IMR-90 (cell line): ENCODE measurements around the gene YPEL2. TPM values are rescaled to one million over a fixed set of nuclear protein-coding genes. Genes with fewer than 3 reads are reported as not detected.
A peak's percentile ranks its signal among the peaks of the same experiment; 100 is the strongest.

Source experiments
- ATAC-seq: fragments of 200-7000 bp; cut with Tn5 transposase; 2 replicates; pipeline ENCODE4 v1.9.1; 2020; ENCODE audit warnings: low read depth, mild to moderate bottlenecking, moderate library complexity
- BruUV-seq: library from RNA; stranded (reverse); fragments of 400-500 nt; replicated peaks from 2 replicates; lab custom pipeline; 2021; lab: Mats Ljungman, UMichigan
- CTCF ChIA-PET: fragments of 300-600 bp; formaldehyde crosslinking; extraction: SDS; loops from one replicate; lab custom pipeline; 2021; ENCODE audit warnings: antibody characterized with exemption; lab: Yijun Ruan, JAX
- POLR2A ChIA-PET: fragments of 300-600 bp; sonication (Branson Sonifier 250); formaldehyde crosslinking; loops from one replicate; lab custom pipeline; 2022; ENCODE audit warnings: antibody characterized with exemption; ENCODE audit not compliant: unreplicated experiment; lab: Charles Lee
- DNase-seq: peaks from one replicate; pipeline ENCODE4 v3.0.0; 2013
- H2AFZ ChIP-seq: replicated peaks from 2 replicates; pipeline ENCODE3; 2013; ENCODE audit warnings: low read length, mild to moderate bottlenecking; ENCODE audit not compliant: poor library complexity
- H2AK5ac ChIP-seq: 2 replicates; pipeline ENCODE4 v1.6.1; 2013; ENCODE audit warnings: low read depth, low read length, inconsistent platforms
- H2AK9ac ChIP-seq: replicated peaks from 2 replicates; pipeline ENCODE3; 2013; ENCODE audit warnings: mild to moderate bottlenecking, low read depth, low read length, moderate library complexity; ENCODE audit not compliant: poor library complexity
- H2BK120ac ChIP-seq: 2 replicates; pipeline ENCODE4 v1.6.1; 2013; ENCODE audit warnings: low read depth, low read length, inconsistent platforms
- H2BK15ac ChIP-seq: 3 replicates; pipeline ENCODE4 v1.6.1; 2013; ENCODE audit warnings: low read depth, low read length, inconsistent platforms
- H2BK20ac ChIP-seq: 2 replicates; pipeline ENCODE4 v1.6.1; 2013; ENCODE audit warnings: low read depth, mild to moderate bottlenecking, inconsistent platforms, low read length, moderate library complexity
- H2BK5ac ChIP-seq: 2 replicates; pipeline ENCODE4 v1.6.1; 2013; ENCODE audit warnings: mild to moderate bottlenecking, low read depth, low read length, inconsistent platforms; ENCODE audit not compliant: poor library complexity, severe bottlenecking
- H3K14ac ChIP-seq: replicated peaks from 2 replicates; pipeline ENCODE4 v1.6.1; 2013; ENCODE audit warnings: low read depth, low read length, inconsistent platforms
- H3K18ac ChIP-seq: 2 replicates; pipeline ENCODE4 v1.6.1; 2013; ENCODE audit warnings: low read depth, low read length, control low read depth
- H3K23ac ChIP-seq: 2 replicates; pipeline ENCODE4 v1.6.1; 2013; ENCODE audit warnings: low read depth, low read length, inconsistent platforms
- H3K27ac ChIP-seq: 2 replicates; pipeline ENCODE4 v1.5.1; 2013; ENCODE audit warnings: mild to moderate bottlenecking, control low read depth, low read length; ENCODE audit not compliant: insufficient read depth
- H3K27me3 ChIP-seq: 2 replicates; pipeline ENCODE4 v1.6.1; 2013; ENCODE audit warnings: low read length; ENCODE audit not compliant: control insufficient read depth, insufficient read depth
- H3K36me3 ChIP-seq: 2 replicates; pipeline ENCODE4 v1.6.1; 2013; ENCODE audit warnings: low read length, mixed read lengths; ENCODE audit not compliant: control insufficient read depth, insufficient read depth
- H3K4ac ChIP-seq: 2 replicates; pipeline ENCODE4 v1.6.1; 2013; ENCODE audit warnings: low read depth, low read length, inconsistent platforms
- H3K4me1 ChIP-seq: 2 replicates; pipeline ENCODE4 v1.6.1; 2013; ENCODE audit warnings: low read length, mixed read lengths; ENCODE audit not compliant: control insufficient read depth, insufficient read depth
- H3K4me2 ChIP-seq: 2 replicates; pipeline ENCODE4 v1.6.1; 2013; ENCODE audit warnings: low read depth, mild to moderate bottlenecking, control low read depth, low read length, moderate library complexity
- H3K4me3 ChIP-seq: 2 replicates; pipeline ENCODE4 v1.5.1; 2013; ENCODE audit warnings: low read depth, mild to moderate bottlenecking, control low read depth, low read length, moderate library complexity; ENCODE audit not compliant: insufficient read depth
- H3K56ac ChIP-seq: 2 replicates; pipeline ENCODE4 v1.6.1; 2013; ENCODE audit warnings: low read length, inconsistent platforms; ENCODE audit not compliant: insufficient read depth; ENCODE audit errors: extremely low read depth
- H3K79me1 ChIP-seq, 2 experiments: 2 replicates each; pipeline ENCODE4 v1.6.1; 2013; ENCODE audit warnings: low read length in 2 of 2, inconsistent platforms in 1 of 2, low read depth in 1 of 2
- H3K9ac ChIP-seq: 2 replicates; pipeline ENCODE4 v1.6.1; 2013; ENCODE audit warnings: low read depth, low read length, control low read depth
- H3K9me1 ChIP-seq: 2 replicates; pipeline ENCODE4 v1.6.1; 2013; ENCODE audit warnings: low read length, inconsistent platforms; ENCODE audit not compliant: insufficient read depth
- H3K9me3 ChIP-seq: 2 replicates; pipeline ENCODE4 v1.6.1; 2013; ENCODE audit warnings: low read length; ENCODE audit not compliant: control insufficient read depth, insufficient read depth
- H4K20me1 ChIP-seq: 2 replicates; pipeline ENCODE4 v1.6.1; 2013; ENCODE audit warnings: low read length, inconsistent platforms; ENCODE audit not compliant: insufficient read depth
- H4K5ac ChIP-seq: 2 replicates; pipeline ENCODE4 v1.6.1; 2013; ENCODE audit warnings: mild to moderate bottlenecking, low read depth, low read length, control low read depth
- H4K8ac ChIP-seq, 2 experiments: 2 replicates each; pipeline ENCODE4 v1.6.1; 2013; ENCODE audit warnings: low read depth in 2 of 2, low read length in 2 of 2, control low read depth in 1 of 2, inconsistent platforms in 1 of 2
- H4K91ac ChIP-seq: 2 replicates; pipeline ENCODE4 v1.6.1; 2013; ENCODE audit warnings: low read depth, low read length, inconsistent platforms; ENCODE audit not compliant: insufficient read depth
- BHLHE40 ChIP-seq: fragments of 150-350 bp; IDR thresholded peaks from 2 replicates; pipeline ENCODE4 v1.6.1; 2016; ENCODE audit warnings: mild to moderate bottlenecking, low read depth, low read length
- CHD1 ChIP-seq: IDR thresholded peaks from 2 replicates; pipeline ENCODE4 v1.6.1; 2012; ENCODE audit warnings: low read depth, low read length, improper control_type of control experiment
- ELK1 ChIP-seq: fragments of 150-350 bp; IDR thresholded peaks from 2 replicates; pipeline ENCODE4 v1.6.1; 2016; ENCODE audit warnings: low read depth, mild to moderate bottlenecking, low read length, moderate library complexity, borderline replicate concordance
- MAFK ChIP-seq: IDR thresholded peaks from 2 replicates; pipeline ENCODE4 v1.6.1; 2012; ENCODE audit warnings: low read depth, low read length, improper control_type of control experiment
- MXI1 ChIP-seq: IDR thresholded peaks from 2 replicates; pipeline ENCODE4 v1.6.1; 2012; ENCODE audit warnings: low read depth, mild to moderate bottlenecking, low read length, moderate library complexity, borderline replicate concordance
- POLR2A ChIP-seq: IDR thresholded peaks from 2 replicates; pipeline ENCODE4 v1.6.1; 2012; ENCODE audit warnings: mild to moderate bottlenecking, low read depth, low read length
- RAD21 ChIP-seq: IDR thresholded peaks from 2 replicates; pipeline ENCODE4 v1.6.1; 2012; ENCODE audit warnings: low read length, improper control_type of control experiment
- WGBS, 2 experiments: methylation state at CpG; one replicate each; pipeline versions ENCODE4 v1.1.5 to v1.1.7; 2013; ENCODE audit warnings: missing lambda C conversion rate in 2 of 2; ENCODE audit not compliant: insufficient read length in 1 of 2; ENCODE audit errors: extremely low coverage in 2 of 2; 5-methylcytosine and 5-hydroxymethylcytosine counted together
- dilution Hi-C: fragments of 300-500 bp; cut with HindIII; formaldehyde crosslinking; loops from one replicate; pipeline ENCODE4 v1.14.3; 2018; ENCODE audit warnings: low sequenced_read_pairs; ENCODE audit not compliant: unreplicated experiment
- in situ Hi-C: fragments of 300-500 bp; cut with MboI; formaldehyde crosslinking; loops from 3 replicates; pipeline ENCODE4 v1.14.3; 2019; ENCODE audit warnings: low sequenced_read_pairs, inconsistent platforms, mixed read lengths
- intact Hi-C: fragments of 100-400 bp; cut with micrococcal nuclease; formaldehyde crosslinking; loops from 2 replicates; pipeline ENCODE4 v1.10.0; 2022
- polyA plus RNA-seq, 3 experiments: library from polyadenylated mRNA; depleted of rRNA; stranded (reverse); fragments of >200 nt; gene quantifications; 2 replicates each; pipeline ENCODE4 v1.2.3, GENCODE V29; 2012; ENCODE audit warnings: low replicate concordance in 1 of 3
- total RNA-seq: library from RNA; depleted of rRNA; stranded (reverse); fragments of >200 nt; gene quantifications from 2 replicates; pipeline ENCODE4 v1.2.3, GENCODE V29; 2012

Gene YPEL2
- total and polyA plus RNA-seq, 2 of the 4 experiments (the other 2 are of a cell fraction) = 2.3 to 3.4 TPM

GRCh38 chr17:59409336-59410048 lies 78.0 kb downstream of the YPEL2 start:
- no peak overlapping the region for H4K5ac ChIP-seq
- no peak overlapping the region for H3K14ac ChIP-seq
- H2AK5ac ChIP-seq = no peak overlapping the region
- H3K36me3 ChIP-seq = no peaks in the 10 kb centered on the region
- in situ Hi-C loops = no loop called here
- no peak overlapping the region for H3K4ac ChIP-seq
- H4K8ac ChIP-seq = no peak overlapping the region
- no peak overlapping the region for H3K4me2 ChIP-seq
- peaks cover 9% of the 10 kb centered on the region for H3K9me3 ChIP-seq
- H2AK9ac ChIP-seq = no peak overlapping the region
- no peak overlapping the region for H3K9ac ChIP-seq
- no peak overlapping the region for H2BK120ac ChIP-seq
- peak overlapping the region; percentile 11 for H2AFZ ChIP-seq
- ATAC-seq (no peak), DNase-seq (no peak)
- H2BK20ac ChIP-seq = no peak overlapping the region
- H3K9me1 ChIP-seq = no peaks in the 10 kb centered on the region
- no peak overlapping the region for H3K18ac ChIP-seq
- ChIA-PET POLR2A (no interaction called here), CTCF (no interaction called here)
- H3K79me1 ChIP-seq = no peaks in the 10 kb centered on the region
- H4K91ac ChIP-seq = no peak overlapping the region
- H3K27me3 ChIP-seq = no peaks in the 10 kb centered on the region; the same call in 1 of the 2 replicates
- H3K23ac ChIP-seq = no peak overlapping the region
- H3K27ac ChIP-seq = no peak overlapping the region
- H2BK15ac ChIP-seq = no peak overlapping the region
- H3K4me3 ChIP-seq = no peak overlapping the region
- no TSS peak for BruUV-seq
- WGBS, 2 experiments = 57% methylated on average over 2 of the region's 3 CpGs; no CpG with 5 or more reads in 1 of the 2 experiments
- no peak overlapping the region for H3K56ac ChIP-seq
- dilution Hi-C loops = no loop called here
- intact Hi-C loops = loop anchor here (5.0 kb wide), 1 partner anchor 47 kb away; no protein-coding TSS in a partner anchor
- H4K20me1 ChIP-seq = no peaks in the 10 kb centered on the region
- H2BK5ac ChIP-seq = no peak overlapping the region
- no peaks in the 10 kb centered on the region for H3K4me1 ChIP-seq
- TF ChIP-seq BHLHE40 = no peak
- no peak for TF ChIP-seq CHD1
- TF ChIP-seq MXI1 = no peak
- TF ChIP-seq ELK1 = no peak
- no peak for TF ChIP-seq RAD21
- no peak for TF ChIP-seq MAFK
- no peak for TF ChIP-seq POLR2A
